H1 (cell line): ENCODE measurements around the gene PTGIS. TPM values are rescaled to one million over a fixed set of nuclear protein-coding genes. Genes with fewer than 3 reads are reported as not detected.

Source experiments
- ASH2L ChIP-seq: fragments of 200-600, 300-600 bp; sonication (generic); IDR thresholded peaks from one replicate; pipeline ENCODE4 v1.7.1; 2017; ENCODE audit warnings: low read length
- BACH1 ChIP-seq: IDR thresholded peaks from 2 replicates; pipeline ENCODE4 v1.6.1; 2012; ENCODE audit warnings: low read length, improper control_type of control experiment
- BRCA1 ChIP-seq: IDR thresholded peaks from 2 replicates; pipeline ENCODE4 v1.6.1; 2012; ENCODE audit warnings: low read depth, low read length, improper control_type of control experiment
- CBX5 ChIP-seq: fragments of 300-800, 300-1000 bp; sonication (generic); IDR thresholded peaks from 2 replicates; pipeline ENCODE4 v1.7.1; 2016; ENCODE audit warnings: antibody characterized with exemption, low read length, low read depth
- CEBPB ChIP-seq: IDR thresholded peaks from 2 replicates; pipeline ENCODE4 v1.6.1; 2012; ENCODE audit warnings: low read depth, low read length
- EZH2 ChIP-seq: fragments of 200-600 bp; sonication (generic); IDR thresholded peaks from 2 replicates; pipeline ENCODE4 v1.7.1; 2012; ENCODE audit warnings: low read depth, mild to moderate bottlenecking, moderate library complexity, low read length, inconsistent platforms; ENCODE audit not compliant: severe bottlenecking
- FOSL1 ChIP-seq: IDR thresholded peaks from 2 replicates; pipeline ENCODE4 v1.6.1; 2011; ENCODE audit warnings: mild to moderate bottlenecking, low read depth, low read length, moderate library complexity; ENCODE audit not compliant: insufficient read depth
- HDAC2 ChIP-seq, 2 experiments: fragments of 300-600 bp in 1 of 2; sonication (generic) in 1 of 2; IDR thresholded peaks; 2 replicates each; pipeline ENCODE4 v1.6.1; 2011 to 2012; ENCODE audit warnings: low read depth in 2 of 2, low read length in 2 of 2, mild to moderate bottlenecking in 2 of 2, moderate library complexity in 2 of 2, borderline replicate concordance in 1 of 2, inconsistent platforms in 1 of 2
- HDAC6 ChIP-seq: IDR thresholded peaks from one replicate; pipeline ENCODE4 v1.7.1; 2012; ENCODE audit warnings: low read depth, mild to moderate bottlenecking, inconsistent platforms, low read length, moderate library complexity
- JUND ChIP-seq: IDR thresholded peaks from 2 replicates; pipeline ENCODE4 v1.6.1; 2011; ENCODE audit warnings: mild to moderate bottlenecking, improper control_type of control experiment, low read length
- KDM1A ChIP-seq: fragments of 200-600, 300-600 bp; sonication (generic); IDR thresholded peaks from 2 replicates; pipeline ENCODE4 v1.7.1; 2016; ENCODE audit warnings: mild to moderate bottlenecking, low read length, borderline replicate concordance
- MAFK ChIP-seq: IDR thresholded peaks from 2 replicates; pipeline ENCODE4 v1.6.1; 2012; ENCODE audit warnings: low read depth, mild to moderate bottlenecking, improper control_type of control experiment, low read length
- NANOG ChIP-seq: IDR thresholded peaks from 2 replicates; pipeline ENCODE4 v1.6.1; 2011; ENCODE audit warnings: low read length, low read depth, mild to moderate bottlenecking, inconsistent platforms; ENCODE audit not compliant: insufficient read depth, poor library complexity, severe bottlenecking
- NRF1 ChIP-seq: IDR thresholded peaks from 2 replicates; pipeline ENCODE4 v1.6.1; 2011; ENCODE audit warnings: mild to moderate bottlenecking, low read depth, low read length, improper control_type of control experiment
- POLR2A ChIP-seq, 2 experiments: IDR thresholded peaks; 1 replicate in 1 of 2; 2 replicates in 1 of 2; pipeline ENCODE4 v1.6.1; 2011; ENCODE audit warnings: low read depth in 2 of 2, low read length in 2 of 2, mild to moderate bottlenecking in 2 of 2; ENCODE audit errors: control extremely low read depth in 1 of 2
- POLR2AphosphoS5 ChIP-seq: IDR thresholded peaks from 2 replicates; pipeline ENCODE4 v1.6.1; 2011; ENCODE audit warnings: low read depth, low read length
- RBBP5 ChIP-seq: IDR thresholded peaks from 2 replicates; pipeline ENCODE4 v1.7.1; 2012; ENCODE audit warnings: low read depth, mild to moderate bottlenecking, inconsistent platforms, low read length, moderate library complexity, borderline replicate concordance
- RFX5 ChIP-seq: IDR thresholded peaks from 2 replicates; pipeline ENCODE4 v1.6.1; 2011; ENCODE audit warnings: low read depth, low read length, improper control_type of control experiment, borderline replicate concordance
- SAP30 ChIP-seq: fragments of 300-600 bp; sonication (generic); IDR thresholded peaks from 2 replicates; pipeline ENCODE4 v1.7.1; 2012; ENCODE audit warnings: low read length, moderate library complexity, mild to moderate bottlenecking, inconsistent platforms; ENCODE audit not compliant: insufficient read depth, insufficient replicate concordance
- SIRT6 ChIP-seq: IDR thresholded peaks from one replicate; pipeline ENCODE4 v1.7.1; 2012; ENCODE audit warnings: low read length, inconsistent platforms
- SP2 ChIP-seq: IDR thresholded peaks from 2 replicates; pipeline ENCODE4 v1.6.1; 2012; ENCODE audit warnings: mild to moderate bottlenecking, low read length, inconsistent platforms
- SP4 ChIP-seq: IDR thresholded peaks from 2 replicates; pipeline ENCODE4 v1.6.1; 2012; ENCODE audit warnings: low read length, inconsistent platforms
- TAF1 ChIP-seq: IDR thresholded peaks from 2 replicates; pipeline ENCODE4 v1.6.1; 2011; ENCODE audit warnings: mild to moderate bottlenecking, low read depth, low read length
- TCF12 ChIP-seq: IDR thresholded peaks from 2 replicates; pipeline ENCODE4 v1.6.1; 2011; ENCODE audit warnings: low read depth, mild to moderate bottlenecking, low read length
- TEAD4 ChIP-seq: IDR thresholded peaks from 2 replicates; pipeline ENCODE4 v1.6.1; 2012; ENCODE audit warnings: low read depth, low read length, inconsistent platforms, mixed read lengths
- polyA plus RNA-seq, 7 experiments: library from polyadenylated mRNA; depleted of rRNA in 3 of 7; stranded (reverse) in 5 of 7; unstranded in 2 of 7; fragments of >200 nt in 5 of 7; fragments of 200-250 nt in 2 of 7; gene quantifications; 1 replicate in 5 of 7; 2 replicates in 1 of 7; 4 replicates in 1 of 7; pipeline versions ENCODE4 v1.2.1 to v1.2.3, GENCODE V29; 2011 to 2013; ENCODE audit warnings: missing spikeins in 2 of 7, mixed read lengths in 2 of 7
- total RNA-seq: library from RNA; stranded (reverse); fragmentation: NEBNext Ultra II Directional; extraction: Animal tissue kit (Norgen Biotek cat#: 25700); gene quantifications from 2 replicates; pipeline ENCODE4 v1.2.1, GENCODE V29; 2021

Gene PTGIS
- total and polyA plus RNA-seq, 2 of the 8 experiments (the other 6 are each of a cell fraction or from before 2014, with no cell fraction given) = 29.9 to 35.5 TPM

DNA sequence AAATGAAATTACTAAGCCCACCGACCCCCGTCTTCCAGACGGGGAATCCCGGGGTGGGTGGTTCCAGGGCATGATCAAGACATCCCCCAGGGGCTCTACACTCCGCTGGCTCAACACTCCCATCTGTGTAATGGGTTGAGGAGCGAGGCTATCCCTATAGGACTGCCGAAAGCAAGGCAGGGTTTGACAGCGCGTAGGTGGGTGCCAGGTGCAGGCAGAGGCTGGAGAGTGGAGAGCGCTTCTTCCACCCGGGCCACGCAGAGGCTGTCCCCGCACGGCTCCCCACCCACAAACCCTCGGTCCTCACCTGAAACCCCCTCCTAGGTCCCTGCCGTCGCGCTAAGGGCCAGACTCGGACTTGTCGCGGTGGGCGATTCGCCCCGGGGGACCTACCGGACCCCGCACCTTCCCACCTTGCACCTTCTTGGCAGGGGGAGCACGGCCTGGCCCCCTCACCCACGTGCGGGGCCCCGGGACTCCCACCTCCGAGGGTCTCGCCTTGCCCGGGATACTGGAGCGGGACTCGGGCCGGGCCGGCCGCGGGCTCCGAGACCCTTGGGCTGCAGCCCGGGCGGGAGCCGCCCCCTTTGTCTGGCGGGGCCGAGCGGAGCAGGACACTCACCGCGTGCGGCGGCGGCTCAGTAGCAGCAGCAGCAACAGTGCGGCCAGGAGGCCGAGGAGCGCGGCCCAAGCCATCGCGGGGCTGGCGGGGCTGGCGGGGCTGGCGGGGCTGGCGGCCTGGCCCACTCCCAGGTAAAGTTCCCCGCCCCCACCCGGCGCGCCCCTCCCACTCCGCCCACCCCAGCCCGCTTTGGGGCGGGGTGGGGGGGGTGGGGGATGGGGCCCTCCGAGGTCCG is at the start of gene PTGIS (continued):
- TF ChIP-seq CBX5 (no peak), NANOG (no peak), BACH1 (no peak), BRCA1 (no peak), ASH2L (peak; percentile 77), SP2 (no peak), SP4 (no peak), NRF1 (no peak), HDAC2 (IDR thresholded peaks at IDR 0.05; ENCODE audit: borderline replicate concordance in 1 of 2, low read depth in 2 of 2, low read length in 2 of 2) (peak in 1 of 2 experiments; percentile 96; a peak in 2 of 4 replicates), EZH2 (no peak), TCF12 (no peak), FOSL1 (no peak), POLR2AphosphoS5 (no peak; the same call in 1 of the 2 replicates), SIRT6 (no peak), RBBP5 (peak; percentile 21; the same call in 1 of the 2 replicates), SAP30 (no peak), TAF1 (peak; percentile 67), POLR2A (IDR thresholded peaks at IDR 0.05; ENCODE audit: control extremely low read depth in 1 of 2, low read depth in 2 of 2, low read length in 2 of 2) (peak in 1 of 2 experiments; percentile 39; a peak in 2 of 3 replicates), MAFK (no peak), TEAD4 (no peak), HDAC6 (no peak), CEBPB (no peak), JUND (no peak), KDM1A (peak; percentile 99), RFX5 (no peak)
